K562 (cell line): ENCODE results near the gene NOTO. TPM values are rescaled to one million over a fixed set of nuclear protein-coding genes. Genes with fewer than 3 reads are reported as not detected.

ENCODE experiments used
- CBFB ChIP-seq: sonication (generic); formaldehyde crosslinking; IDR thresholded peaks from 2 replicates; pipeline ENCODE4 v1.4.0; 2020; ENCODE audit warnings: mild to moderate bottlenecking, missing genetic modification reagents
- CBX5 ChIP-seq: IDR thresholded peaks from 2 replicates; pipeline ENCODE4 v1.6.1; 2014; ENCODE audit warnings: low read depth, borderline replicate concordance
- CEBPG ChIP-seq, 3 experiments: fragments of 200-800 bp in 1 of 3; sonication (Bioruptor generic) in 1 of 3; sonication (generic) in 1 of 3; formaldehyde crosslinking in 1 of 3; IDR thresholded peaks in 2 of 3; conservative IDR thresholded peaks in 1 of 3; 2 replicates each; pipeline versions ENCODE4 v1.6.1 to v1.8.0; 2016 to 2022; ENCODE audit warnings: missing compliant biosample characterization in 2 of 3, missing genetic modification characterization in 2 of 3, mild to moderate bottlenecking in 1 of 3, missing genetic modification reagents in 1 of 3
- CREB1 ChIP-seq, 2 experiments: sonication (generic) in 1 of 2; formaldehyde crosslinking in 1 of 2; IDR thresholded peaks; 2 replicates each; pipeline versions ENCODE4 v1.6.1 to v1.8.0; 2012 to 2022; ENCODE audit warnings: inconsistent platforms in 1 of 2, mild to moderate bottlenecking in 1 of 2, missing genetic modification reagents in 1 of 2, moderate library complexity in 1 of 2
- CTCF ChIP-seq, 3 experiments: IDR thresholded peaks in 2 of 3; conservative IDR thresholded peaks in 1 of 3; 2 replicates each; pipeline ENCODE4 v1.5.1; 2011 to 2012; ENCODE audit warnings: low read length in 3 of 3, mild to moderate bottlenecking in 3 of 3, control low read depth in 2 of 3, improper control_type of control experiment in 1 of 3, inconsistent platforms in 1 of 3, low read depth in 1 of 3, mixed read lengths in 1 of 3, moderate library complexity in 1 of 3; ENCODE audit not compliant: insufficient read depth in 2 of 3
- ELK3 ChIP-seq: fragments of 450-650 bp; formaldehyde crosslinking; IDR thresholded peaks from 2 replicates; pipeline ENCODE4 v1.4.0; 2020; ENCODE audit warnings: mild to moderate bottlenecking
- IFI16 ChIP-seq: fragments of 250-450 bp; sonication (Bioruptor Pico); IDR thresholded peaks from 2 replicates; pipeline ENCODE4 v2.1.2; 2022; ENCODE audit warnings: mild to moderate bottlenecking, inconsistent platforms
- KDM4B ChIP-seq, 2 experiments: fragments of 450-650 bp in 1 of 2; sonication (generic) in 1 of 2; IDR thresholded peaks; 2 replicates each; pipeline ENCODE4 v1.6.1; 2016 to 2017; ENCODE audit warnings: borderline replicate concordance in 2 of 2, antibody characterized with exemption in 1 of 2, low read depth in 1 of 2, mild to moderate bottlenecking in 1 of 2
- REST ChIP-seq, 2 experiments: fragments of 450-650 bp; formaldehyde crosslinking in 1 of 2; IDR thresholded peaks; 2 replicates each; pipeline versions ENCODE4 v1.4.0 to v1.6.1; 2014 to 2020; ENCODE audit warnings: mild to moderate bottlenecking in 2 of 2, borderline replicate concordance in 1 of 2, low read depth in 1 of 2
- TAF9B ChIP-seq: fragments of 450-650 bp; IDR thresholded peaks from 2 replicates; pipeline ENCODE4 v1.6.1; 2018; ENCODE audit warnings: mild to moderate bottlenecking; ENCODE audit not compliant: partially characterized antibody
- TCF3 ChIP-seq: sonication (generic); formaldehyde crosslinking; IDR thresholded peaks from 2 replicates; pipeline ENCODE4 v1.4.0; 2020; ENCODE audit warnings: mild to moderate bottlenecking, missing genetic modification reagents
- ZNF398 ChIP-seq: fragments of 250-450 bp; sonication (Bioruptor Pico); IDR thresholded peaks from 2 replicates; pipeline ENCODE4 v1.8.0; 2021; ENCODE audit warnings: moderate library complexity, mild to moderate bottlenecking, inconsistent platforms
- polyA plus RNA-seq, 8 experiments: library from polyadenylated mRNA; depleted of rRNA in 4 of 8; stranded (reverse) in 5 of 8; unstranded in 3 of 8; fragments of >200 nt; fragmentation: Nextera tagmentation in 2 of 8; fragmentation: Illumina TruSeq in 1 of 8; extraction: Ambion mirVana in 2 of 8; extraction: Trizol in 1 of 8; gene quantifications; 2 replicates each; pipeline versions ENCODE4 v1.2.1 to v1.2.3, GENCODE V29; 2011 to 2014; ENCODE audit warnings: inconsistent platforms in 1 of 8, missing spikeins in 1 of 8
- total RNA-seq, 7 experiments: library from RNA; depleted of rRNA in 6 of 7; stranded (reverse); fragments of >200 nt in 6 of 7; fragmentation: Illumina TruSeq in 2 of 7; extraction: Trizol in 2 of 7; gene quantifications; 2 replicates each; pipeline versions ENCODE4 v1.2.1 to v1.2.3, GENCODE V29; 2011 to 2021; ENCODE audit warnings: low replicate concordance in 1 of 7

NOTO gene
- total and polyA plus RNA-seq, 9 of the 15 experiments (the other 6 are each of a cell fraction or from before 2014, with no cell fraction given): not detected

GRCh38 chr2:73260338-73260984, 58.1 kb downstream of the NOTO start (continued):
- TF ChIP-seq ZNF398 (CRISPR knock-in tag) (no peak), ELK3 (CRISPR knock-in tag) (no peak), IFI16 (CRISPR knock-in tag) (no peak), REST (IDR thresholded peaks at IDR 0.05; ENCODE audit: borderline replicate concordance) (peak; percentile 57), REST (CRISPR knock-in tag; IDR thresholded peaks at IDR 0.05; ENCODE audit: low read depth) (no peak), TAF9B (no peak), CBX5 (no peak), TCF3 (CRISPR knock-in tag) (no peak), CTCF (IDR thresholded peaks at IDR 0.05 in 2 of 3, conservative IDR thresholded peaks at IDR 0.05 in 1 of 3; ENCODE audit: insufficient read depth in 2 of 3, low read depth in 1 of 3, low read length in 3 of 3) (peak; percentile 80 to 84 (median 80)), KDM4B (IDR thresholded peaks at IDR 0.05; ENCODE audit: borderline replicate concordance in 2 of 2, low read depth in 1 of 2) (no peak), CEBPG (CRISPR knock-in tag; IDR thresholded peaks at IDR 0.05) (no peak), CEBPG (tag; conservative IDR thresholded peaks at IDR 0.05 in 1 of 2, IDR thresholded peaks at IDR 0.05 in 1 of 2) (no peak), CREB1 (IDR thresholded peaks at IDR 0.05) (no peak), CREB1 (CRISPR knock-in tag; IDR thresholded peaks at IDR 0.05) (0 out of 2 replicates have a peak, but pooled peaks have one; percentile 15), CBFB (no peak)
